H9 (cell line): ENCODE measurements around the gene MARCHF3. TPM values are rescaled to one million over a fixed set of nuclear protein-coding genes. Genes with fewer than 3 reads are reported as not detected.

Experiments
- DNase-seq: peaks from one replicate; pipeline ENCODE4 v3.0.0-alpha.2; 2017
- H2AFZ ChIP-seq: one replicate; pipeline ENCODE4 v1.6.1; 2013; ENCODE audit warnings: mild to moderate bottlenecking, low read length, control low read depth, moderate library complexity
- H2AK5ac ChIP-seq: 2 replicates; pipeline ENCODE4 v1.6.1; 2013; ENCODE audit warnings: low read length, control low read depth, mixed read lengths; ENCODE audit not compliant: insufficient read length
- H2BK120ac ChIP-seq: one replicate; pipeline ENCODE4 v1.6.1; 2013; ENCODE audit warnings: low read depth, mild to moderate bottlenecking, low read length, control low read depth, inconsistent platforms; ENCODE audit not compliant: poor library complexity, severe bottlenecking
- H2BK12ac ChIP-seq: 2 replicates; pipeline ENCODE4 v1.6.1; 2013; ENCODE audit warnings: low read length, control low read depth, mixed read lengths, low read depth; ENCODE audit not compliant: insufficient read length
- H2BK15ac ChIP-seq: 2 replicates; pipeline ENCODE4 v1.6.1; 2013; ENCODE audit warnings: low read depth, low read length, control low read depth
- H2BK20ac ChIP-seq: one replicate; pipeline ENCODE4 v1.6.1; 2013; ENCODE audit warnings: low read depth, mild to moderate bottlenecking, low read length, control low read depth, inconsistent platforms; ENCODE audit not compliant: poor library complexity, severe bottlenecking
- H2BK5ac ChIP-seq: 2 replicates; pipeline ENCODE4 v1.6.1; 2013; ENCODE audit warnings: low read length, control low read depth, mixed read lengths; ENCODE audit not compliant: insufficient read length
- H3K14ac ChIP-seq: 2 replicates; pipeline ENCODE4 v1.6.1; 2013; ENCODE audit warnings: low read length, control low read depth; ENCODE audit not compliant: insufficient read depth
- H3K18ac ChIP-seq: 2 replicates; pipeline ENCODE4 v1.6.1; 2013; ENCODE audit warnings: low read depth, mild to moderate bottlenecking, mixed read lengths, low read length, control low read depth; ENCODE audit not compliant: insufficient read length
- H3K23ac ChIP-seq: 2 replicates; pipeline ENCODE4 v1.6.1; 2013; ENCODE audit warnings: low read length, control low read depth, mixed read lengths, low read depth; ENCODE audit not compliant: insufficient read length
- H3K23me2 ChIP-seq: 2 replicates; pipeline ENCODE4 v1.6.1; 2013; ENCODE audit warnings: low read depth, mild to moderate bottlenecking, mixed read lengths, low read length, control low read depth; ENCODE audit not compliant: insufficient read length, poor library complexity, severe bottlenecking
- H3K27ac ChIP-seq: 2 replicates; pipeline ENCODE4 v1.5.1; 2013; ENCODE audit warnings: low read length, control low read depth, mixed read lengths, low read depth; ENCODE audit not compliant: insufficient read length
- H3K27me3 ChIP-seq: 2 replicates; pipeline ENCODE4 v1.6.1; 2013; ENCODE audit warnings: low read length, control low read depth, inconsistent platforms; ENCODE audit not compliant: insufficient read depth
- H3K4ac ChIP-seq: 2 replicates; pipeline ENCODE4 v1.6.1; 2013; ENCODE audit warnings: low read depth, mild to moderate bottlenecking, control low read depth, inconsistent platforms, low read length, moderate library complexity
- H3K4me1 ChIP-seq: 2 replicates; pipeline ENCODE4 v1.6.1; 2013; ENCODE audit warnings: low read length, control low read depth, inconsistent platforms; ENCODE audit not compliant: insufficient read depth
- H3K4me2 ChIP-seq: 2 replicates; pipeline ENCODE4 v1.6.1; 2013; ENCODE audit warnings: low read length, control low read depth, mixed read lengths; ENCODE audit not compliant: insufficient read length, insufficient read depth
- H3K56ac ChIP-seq: 2 replicates; pipeline ENCODE4 v1.6.1; 2013; ENCODE audit warnings: low read depth, mild to moderate bottlenecking, mixed read lengths, low read length, control low read depth; ENCODE audit not compliant: insufficient read length
- H3K79me1 ChIP-seq: 2 replicates; pipeline ENCODE4 v1.6.1; 2013; ENCODE audit warnings: low read depth, mild to moderate bottlenecking, moderate library complexity, low read length, control low read depth, inconsistent platforms; ENCODE audit not compliant: insufficient read depth, poor library complexity, severe bottlenecking
- H3K79me2 ChIP-seq: 2 replicates; pipeline ENCODE4 v1.6.1; 2013; ENCODE audit warnings: low read length, control low read depth, inconsistent platforms; ENCODE audit not compliant: insufficient read depth
- H3K9ac ChIP-seq: 2 replicates; pipeline ENCODE4 v1.6.1; 2013; ENCODE audit warnings: low read length, control low read depth, mixed read lengths; ENCODE audit not compliant: insufficient read length; ENCODE audit errors: extremely low read depth
- H3K9me3 ChIP-seq: one replicate; pipeline ENCODE4 v1.6.1; 2013; ENCODE audit warnings: low read depth, low read length, inconsistent platforms; ENCODE audit not compliant: control insufficient read depth
- H3T11ph ChIP-seq: one replicate; pipeline ENCODE4 v1.6.1; 2013; ENCODE audit warnings: mild to moderate bottlenecking, low read length, control low read depth, inconsistent platforms
- H4K20me1 ChIP-seq: one replicate; pipeline ENCODE4 v1.6.1; 2013; ENCODE audit not compliant: control insufficient read depth, insufficient read length, insufficient read depth
- H4K5ac ChIP-seq: 2 replicates; pipeline ENCODE4 v1.6.1; 2013; ENCODE audit warnings: low read depth, mild to moderate bottlenecking, mixed read lengths, low read length, control low read depth; ENCODE audit not compliant: insufficient read length
- H4K8ac ChIP-seq: replicated peaks from 2 replicates; pipeline ENCODE4 v1.6.1; 2013; ENCODE audit warnings: low read length, control low read depth, mixed read lengths, low read depth; ENCODE audit not compliant: insufficient read length
- H4K91ac ChIP-seq: 2 replicates; pipeline ENCODE4 v1.6.1; 2013; ENCODE audit warnings: low read depth, mild to moderate bottlenecking, moderate library complexity, mixed read lengths, low read length, control low read depth; ENCODE audit not compliant: insufficient read length
- H3K27ac Mint-ChIP-seq, 3 experiments: 2 replicates in 2 of 3; 3 replicates in 1 of 3; pipeline ENCODE4 v1.8.0; 2020 to 2021; ENCODE audit warnings: mixed read lengths in 3 of 3, mild to moderate bottlenecking in 1 of 3, moderate library complexity in 1 of 3
- H3K27me3 Mint-ChIP-seq: 2 replicates; pipeline ENCODE4 v1.8.0; 2021; ENCODE audit warnings: low read depth, mild to moderate bottlenecking, moderate library complexity, mixed read lengths
- H3K36me3 Mint-ChIP-seq, 3 experiments: 2 replicates in 2 of 3; 3 replicates in 1 of 3; pipeline ENCODE4 v1.8.0; 2020 to 2021; ENCODE audit warnings: low read depth in 3 of 3, mixed read lengths in 3 of 3; ENCODE audit not compliant: insufficient read depth in 1 of 3
- H3K4me1 Mint-ChIP-seq, 2 experiments: 2 replicates each; pipeline ENCODE4 v1.8.0; 2020; ENCODE audit warnings: mixed read lengths in 2 of 2
- H3K4me3 Mint-ChIP-seq, 2 experiments: 2 replicates in 1 of 2; 3 replicates in 1 of 2; pipeline ENCODE4 v1.8.0; 2020 to 2021; ENCODE audit warnings: mild to moderate bottlenecking in 2 of 2, mixed read lengths in 2 of 2, moderate library complexity in 1 of 2
- H3K9me3 Mint-ChIP-seq, 2 experiments: 2 replicates in 1 of 2; 3 replicates in 1 of 2; pipeline ENCODE4 v1.8.0; 2020; ENCODE audit warnings: mild to moderate bottlenecking in 2 of 2, mixed read lengths in 2 of 2, moderate library complexity in 1 of 2
- CTCF ChIP-seq: fragments of 200-600 bp; sonication (generic); conservative IDR thresholded peaks from 3 replicates; pipeline ENCODE4 v1.8.0; 2021; ENCODE audit warnings: antibody characterized with exemption, mild to moderate bottlenecking
- WGBS: extraction: QIAGEN DNeasy Blood & Tissue Kit; methylation state at CpG from one replicate; pipeline ENCODE4 v1.1.7; 2013; ENCODE audit warnings: missing lambda C conversion rate, low lambda C conversion rate, mixed read lengths; ENCODE audit not compliant: insufficient read length; ENCODE audit errors: extremely low coverage; 5-methylcytosine and 5-hydroxymethylcytosine counted together
- total RNA-seq: library from RNA; stranded (reverse); gene quantifications from 2 replicates; pipeline ENCODE4 v1.2.1, GENCODE V29; 2021

The MARCHF3 gene
- total RNA-seq, 1 experiment from 2014 or later, result 17.7 TPM

- H3K4me1 Mint-ChIP-seq, result peaks cover 8 to 10% of the 10 kb centered on the region in 2 experiments
- no peak overlapping the region for H3K27ac Mint-ChIP-seq
Observed at GRCh38 chr5:127013407-127013806, 17.0 kb downstream of the MARCHF3 start.

More at GRCh38 chr5:127013407-127013806, 17.0 kb downstream of the MARCHF3 start:
- no peak overlapping the region for H3K56ac ChIP-seq
- no peak overlapping the region for H3K18ac ChIP-seq
- no peak overlapping the region for H2BK20ac ChIP-seq
- no peaks in the 10 kb centered on the region for H4K20me1 ChIP-seq
- no peak for TF ChIP-seq CTCF
- no peaks in the 10 kb centered on the region for H3K27me3 ChIP-seq
- H4K8ac ChIP-seq, result no peak overlapping the region
- H3K9me3 ChIP-seq, result no peaks in the 10 kb centered on the region
- no peaks in the 10 kb centered on the region; a peak in 3 of 7 replicates for H3K36me3 Mint-ChIP-seq
- H4K91ac ChIP-seq, result no peak overlapping the region
- no peak overlapping the region for H2BK15ac ChIP-seq
- WGBS, result no CpG with 5 or more reads among the region's 2 CpGs
- no peak overlapping the region for H2BK12ac ChIP-seq
- H3K14ac ChIP-seq, result no peak overlapping the region
- no peaks in the 10 kb centered on the region for H3K4me1 ChIP-seq
- no peak overlapping the region for H3K4me3 Mint-ChIP-seq
- no peaks in the 10 kb centered on the region for H3K79me2 ChIP-seq
- H3K79me1 ChIP-seq, result peaks cover 1% of the 10 kb centered on the region
- no peak overlapping the region for H3K4me2 ChIP-seq
- no peak overlapping the region for H3K4ac ChIP-seq
- H3K23me2 ChIP-seq, result no peaks in the 10 kb centered on the region
- no peak for DNase-seq
- H3K9me3 Mint-ChIP-seq, result peaks cover 0 to 2% of the 10 kb centered on the region in 2 experiments; a peak in 1 of 5 replicates
- no peak overlapping the region for H4K5ac ChIP-seq
- no peak overlapping the region for H2AFZ ChIP-seq
- H3T11ph ChIP-seq, result no peak overlapping the region
- no peak overlapping the region for H2BK5ac ChIP-seq
- H3K23ac ChIP-seq, result no peak overlapping the region
- H2BK120ac ChIP-seq, result no peak overlapping the region
- H3K27me3 Mint-ChIP-seq, result no peaks in the 10 kb centered on the region
- no peak overlapping the region for H3K9ac ChIP-seq
- H3K27ac ChIP-seq, result no peak overlapping the region
- no peak overlapping the region for H2AK5ac ChIP-seq
